Hepatocyte (in vitro differentiated cells): ENCODE data around the gene MATCAP1.

Experiments
- CTCF ChIP-seq: fragments of 200-600 bp; sonication (generic); IDR thresholded peaks from 2 replicates; pipeline ENCODE4 v1.5.1; 2016; ENCODE audit warnings: antibody characterized with exemption, mild to moderate bottlenecking; ENCODE audit not compliant: poor library complexity
- EZH2 ChIP-seq: fragments of 200-600 bp; sonication (generic); IDR thresholded peaks from 2 replicates; pipeline ENCODE4 v1.6.1; 2016; ENCODE audit warnings: antibody characterized with exemption, mild to moderate bottlenecking, borderline replicate concordance

GRCh38 chr16:67167588-67167987 is 16.2 kb downstream of the MATCAP1 start:
- TF ChIP-seq CTCF (no peak), EZH2 (no peak)
